Small intestine (tissue), 7 donors: Measurements from ENCODE around the gene CACNA2D1. TPM values are rescaled to one million over a fixed set of nuclear protein-coding genes. Genes with fewer than 3 reads are reported as not detected.

Experiments used
- DNase-seq, 2 donors: peaks; one replicate each; pipeline versions ENCODE4 v3.0.0 to v3.0.0-alpha.2; 2013
- FAIRE-seq: peaks from 2 replicates; lab custom pipeline; 2012; peaks lifted over from hg19 to GRCh38; lab: Jason Lieb, UNC
- H3K27ac ChIP-seq, 3 donors: one replicate each; pipeline ENCODE4 v1.5.1; 2013; ENCODE audit warnings: low read length in 2 of 3, mild to moderate bottlenecking in 2 of 3, control low read depth in 1 of 3, inconsistent platforms in 1 of 3, low read depth in 1 of 3, moderate library complexity in 1 of 3
- H3K27me3 ChIP-seq, 3 donors: one replicate each; pipeline ENCODE4 v1.6.1; 2013; ENCODE audit warnings: low read length in 3 of 3, inconsistent platforms in 1 of 3; ENCODE audit not compliant: control insufficient read depth in 3 of 3, insufficient read depth in 3 of 3
- H3K36me3 ChIP-seq, 3 donors: one replicate each; pipeline ENCODE4 v1.6.1; 2013; ENCODE audit warnings: low read length in 3 of 3, inconsistent platforms in 1 of 3, low read depth in 1 of 3, mild to moderate bottlenecking in 1 of 3, moderate library complexity in 1 of 3; ENCODE audit not compliant: control insufficient read depth in 3 of 3, insufficient read depth in 2 of 3
- H3K4me1 ChIP-seq, 3 donors: one replicate each; pipeline ENCODE4 v1.6.1; 2013; ENCODE audit warnings: low read length in 2 of 3, inconsistent platforms in 1 of 3, low read depth in 1 of 3, mild to moderate bottlenecking in 1 of 3, moderate library complexity in 1 of 3; ENCODE audit not compliant: control insufficient read depth in 3 of 3, insufficient read depth in 2 of 3
- H3K4me3 ChIP-seq, 3 donors: one replicate each; pipeline ENCODE4 v1.5.1; 2013; ENCODE audit warnings: low read length in 3 of 3, control low read depth in 1 of 3, inconsistent platforms in 1 of 3, low read depth in 1 of 3, mild to moderate bottlenecking in 1 of 3, moderate library complexity in 1 of 3
- H3K9me3 ChIP-seq, 2 donors: one replicate each; pipeline ENCODE4 v1.6.1; 2013; ENCODE audit warnings: low read depth in 1 of 2, low read length in 1 of 2; ENCODE audit not compliant: control insufficient read depth in 2 of 2, insufficient read depth in 1 of 2
- WGBS, 3 donors: extraction: QIAGEN DNeasy Blood & Tissue Kit; methylation state at CpG; one replicate each; pipeline ENCODE4 v1.1.7; 2013; 5-methylcytosine and 5-hydroxymethylcytosine counted together
- polyA plus RNA-seq, 4 donors: library from polyadenylated mRNA; stranded (reverse) in 3 of 4; unstranded in 1 of 4; fragments of 200-250 nt in 3 of 4; fragments of 120-200 nt in 1 of 4; gene quantifications; one replicate each; pipeline versions ENCODE4 v1.2.1 to v1.2.3, GENCODE V29; 2013
- donor health status: healthy with polysubstance abuse.
- donor health status: control.
- donor health status: control.
- donor health status: Bipolar disorder and iron deficiency.
- donor health status: healthy.

The CACNA2D1 gene
- polyA plus RNA-seq, 4 donors = 1.3 to 4.8 (median 2.7) TPM

DNA sequence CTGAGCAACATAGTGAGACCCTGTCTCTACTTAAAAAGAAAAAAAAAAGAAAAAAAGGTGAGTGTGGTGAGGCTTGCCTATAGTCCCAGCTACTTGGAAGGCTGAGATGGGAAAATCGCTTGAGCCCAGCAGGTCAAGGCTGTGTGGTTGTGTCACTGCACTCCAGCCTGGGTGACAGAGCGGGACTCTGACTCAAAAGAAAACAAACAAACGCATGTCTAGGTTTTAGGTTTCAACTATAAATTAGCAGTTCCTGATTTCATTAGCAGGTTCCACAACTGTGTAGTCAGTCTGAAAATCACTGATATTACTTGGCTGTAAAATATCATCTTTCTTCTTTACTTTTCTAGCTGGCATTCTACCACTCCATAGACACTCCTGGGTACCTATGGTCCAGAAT is 518.0 kb downstream of the CACNA2D1 start:
- Histone ChIP-seq H3K27me3 (peaks cover 0 to 3% (median 0%) of the 10 kb centered on the region in 3 donors), H3K36me3 (no peaks in the 10 kb centered on the region), H3K4me3 (no peak overlapping the region), H3K27ac (no peak overlapping the region), H3K9me3 (peaks cover 0 to 2% of the 10 kb centered on the region in 2 donors), H3K4me1 (no peaks in the 10 kb centered on the region)
- WGBS, 3 donors = 67 to 79% (median 73%) methylated on average over 3 of the region's 3 CpGs
- FAIRE-seq (no peak), DNase-seq (no peak)

DNA sequence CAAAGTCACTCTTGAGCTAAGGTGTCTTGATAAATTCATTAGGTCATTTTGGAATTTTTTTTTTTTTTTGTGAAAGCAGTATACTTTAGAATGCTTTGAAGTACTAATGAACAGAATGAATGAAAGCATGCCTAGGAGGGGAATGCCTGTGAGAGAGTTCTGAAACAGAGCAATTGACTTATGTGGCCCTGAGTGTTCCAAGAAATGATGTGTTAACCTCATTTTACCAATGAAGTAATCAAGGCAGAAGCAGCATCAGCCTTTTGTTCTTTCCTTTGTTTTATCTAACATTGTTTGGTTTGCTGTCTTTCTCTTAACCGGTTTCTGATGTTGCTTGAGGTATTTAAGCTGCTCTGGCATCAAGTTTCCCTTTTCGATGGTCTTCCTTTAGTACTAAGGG is 519.1 kb downstream of the CACNA2D1 start:
- DNase-seq = no peak
- H3K27ac ChIP-seq = no peak overlapping the region
- no peak overlapping the region for H3K4me3 ChIP-seq
- WGBS, 3 donors = 61 to 69% (median 68%) methylated on average over 2 of the region's 2 CpGs
- peaks cover 0 to 10% of the 10 kb centered on the region in 2 donors for H3K9me3 ChIP-seq
- H3K4me1 ChIP-seq = no peaks in the 10 kb centered on the region
- H3K36me3 ChIP-seq = no peaks in the 10 kb centered on the region
- FAIRE-seq = no peak
- H3K27me3 ChIP-seq = peaks cover 0 to 3% (median 0%) of the 10 kb centered on the region in 3 donors

DNA sequence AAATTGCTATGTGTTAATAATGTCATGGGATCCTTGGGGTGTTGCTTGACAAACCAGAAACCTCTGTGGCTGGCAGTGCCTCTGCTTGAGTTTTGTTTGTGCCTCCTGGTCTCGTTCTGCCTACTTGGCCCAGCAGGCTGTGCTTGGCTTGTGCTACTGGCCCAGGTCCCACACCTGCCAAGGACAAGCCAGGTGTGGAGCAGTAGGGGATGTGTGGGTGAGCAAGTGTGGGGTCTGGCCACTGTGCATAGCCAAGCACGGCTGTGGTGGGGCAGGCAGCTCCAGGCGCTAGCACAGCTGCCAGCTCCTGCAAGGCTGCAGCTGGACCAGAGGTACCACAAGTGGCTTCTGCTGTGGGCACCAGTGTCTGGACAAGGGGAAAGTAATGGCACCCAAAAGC is 524.1 kb downstream of the CACNA2D1 start:
- no peaks in the 10 kb centered on the region for H3K27me3 ChIP-seq
- WGBS, 3 donors = 87 to 95% (median 88%) methylated on average over 3 of the region's 3 CpGs
- peaks cover 0 to 13% of the 10 kb centered on the region in 2 donors for H3K9me3 ChIP-seq
- no peak for FAIRE-seq
- DNase-seq = no peak
- H3K27ac ChIP-seq = no peak overlapping the region
- H3K4me3 ChIP-seq = no peak overlapping the region
- H3K4me1 ChIP-seq = no peaks in the 10 kb centered on the region
- H3K36me3 ChIP-seq = no peaks in the 10 kb centered on the region

DNA sequence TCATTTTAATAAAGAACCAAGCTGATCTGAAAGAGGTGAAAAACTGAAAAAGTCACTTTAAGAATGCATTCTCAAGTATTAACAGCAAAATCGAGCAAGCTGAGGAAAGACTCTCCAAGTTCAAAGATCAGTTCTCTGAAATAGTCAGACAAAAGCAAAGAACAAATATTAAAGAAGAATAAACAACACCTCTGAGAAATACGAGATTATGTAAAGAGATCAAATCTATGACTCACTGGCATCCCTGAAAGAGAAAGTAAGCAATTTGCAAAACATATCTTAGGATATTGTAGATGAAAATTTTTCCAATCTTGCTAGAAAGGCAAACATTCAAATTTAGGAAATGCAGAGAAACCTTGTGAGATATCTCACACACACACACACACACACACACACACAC is 535.4 kb downstream of the CACNA2D1 start:
- H3K4me1 ChIP-seq = no peaks in the 10 kb centered on the region
- no peak overlapping the region for H3K4me3 ChIP-seq
- whole genome bisulfite sequencing, 3 donors = 11 to 62% (median 25%) methylated on average over 2 of the region's 2 CpGs
- FAIRE-seq (no peak), DNase-seq (no peak)
- H3K9me3 ChIP-seq = peaks cover 0 to 7% of the 10 kb centered on the region in 2 donors
- H3K36me3 ChIP-seq = no peaks in the 10 kb centered on the region
- no peak overlapping the region for H3K27ac ChIP-seq
- H3K27me3 ChIP-seq = no peaks in the 10 kb centered on the region

GRCh38 chr7:81903115-81903514 is 540.5 kb downstream of the CACNA2D1 start:
- no peaks in the 10 kb centered on the region for H3K36me3 ChIP-seq

DNA sequence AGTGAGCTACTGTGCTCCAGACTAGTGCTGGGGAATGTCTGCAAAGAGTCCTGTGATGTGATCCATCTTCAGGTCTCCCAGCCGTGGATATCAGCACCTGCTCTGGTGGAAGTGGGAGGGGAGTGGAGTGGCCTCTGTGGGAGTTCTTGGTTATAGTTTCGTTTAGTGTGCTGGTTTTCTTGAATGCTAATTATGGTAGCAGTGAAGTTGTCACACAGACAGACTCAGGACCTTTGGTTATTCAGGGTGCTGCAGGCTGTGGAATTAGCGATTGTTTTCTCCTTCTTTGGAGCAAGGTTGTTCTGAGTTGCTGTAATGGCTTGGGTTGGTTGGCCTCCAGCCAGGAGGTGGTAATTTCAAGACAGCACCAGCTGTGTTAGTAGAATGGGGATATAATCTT is 541.0 kb downstream of the CACNA2D1 start:
- DNase-seq (no peak), FAIRE-seq (no peak)
- no peaks in the 10 kb centered on the region for H3K36me3 ChIP-seq
- H3K27ac ChIP-seq = no peak overlapping the region
- peaks cover 0 to 10% of the 10 kb centered on the region in 2 donors for H3K9me3 ChIP-seq
- no peaks in the 10 kb centered on the region for H3K27me3 ChIP-seq
- no peak overlapping the region for H3K4me3 ChIP-seq
- 50 to 80% (median 62%) methylated on average over 3 of the region's 3 CpGs for WGBS, 3 donors
- H3K4me1 ChIP-seq = no peaks in the 10 kb centered on the region

More at GRCh38 chr7:81903115-81903514, 540.5 kb downstream of the CACNA2D1 start:
- Histone ChIP-seq H3K27ac (no peak overlapping the region), H3K4me1 (no peaks in the 10 kb centered on the region), H3K9me3 (peaks cover 0 to 10% of the 10 kb centered on the region in 2 donors), H3K27me3 (no peaks in the 10 kb centered on the region), H3K4me3 (no peak overlapping the region)
- DNase-seq (no peak), FAIRE-seq (no peak)
- WGBS, 3 donors = 91 to 92% (median 92%) methylated on average over 2 of the region's 2 CpGs
